ENCODE results near the gene ANKRD37. TPM values are rescaled to one million over a fixed set of nuclear protein-coding genes. Genes with fewer than 3 reads are reported as not detected.

Gene ANKRD37, protein sequence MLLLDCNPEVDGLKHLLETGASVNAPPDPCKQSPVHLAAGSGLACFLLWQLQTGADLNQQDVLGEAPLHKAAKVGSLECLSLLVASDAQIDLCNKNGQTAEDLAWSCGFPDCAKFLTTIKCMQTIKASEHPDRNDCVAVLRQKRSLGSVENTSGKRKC
- total RNA-seq: 15.6 and 22.8 TPM in 2 replicates

DNA sequence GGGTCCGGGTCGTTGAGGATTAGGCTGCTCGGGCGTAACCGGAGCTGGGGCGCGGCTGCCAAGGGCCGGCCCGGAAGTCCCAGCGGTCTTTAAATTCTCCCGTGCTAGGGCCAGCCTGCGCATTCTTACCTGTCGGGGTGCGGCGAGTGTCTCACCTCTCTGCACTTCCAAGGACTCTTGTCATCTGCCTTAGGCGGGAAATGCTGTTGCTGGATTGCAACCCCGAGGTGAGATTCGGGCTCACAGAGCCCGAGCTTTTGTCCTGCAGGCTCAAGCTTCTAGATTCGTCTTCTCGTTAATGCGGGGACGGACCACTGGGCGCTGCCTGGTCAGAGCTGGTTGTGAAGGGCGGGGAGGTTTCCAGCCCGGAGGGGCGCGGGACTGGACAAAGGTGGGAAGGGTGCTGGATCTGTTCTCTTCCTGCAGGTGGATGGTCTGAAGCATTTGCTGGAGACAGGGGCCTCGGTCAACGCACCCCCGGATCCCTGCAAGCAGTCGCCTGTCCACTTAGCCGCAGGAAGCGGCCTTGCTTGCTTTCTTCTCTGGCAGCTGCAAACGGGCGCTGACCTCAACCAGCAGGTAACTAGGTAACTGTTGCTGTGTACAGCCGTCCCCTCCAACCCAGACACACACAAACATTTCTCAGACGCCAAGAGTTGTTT lies at the start of gene ANKRD37:
TSS of gene ANKRD37 (plus strand) at position 118 of the 662 bp plus-strand sequence. CDS start at position 201, 83 bp downstream.
- DNase-seq (ENCODE audit: insufficient read length, low spot score, missing footprints): no peak
- Histone ChIP-seq H3K4me3 (ENCODE audit: insufficient read depth, low read length) (peak within 1 kb of the TSS; percentile 86), H3K9me3 (ENCODE audit: low read depth, low read length) (no peaks in the 10 kb centered on the region)

DNA sequence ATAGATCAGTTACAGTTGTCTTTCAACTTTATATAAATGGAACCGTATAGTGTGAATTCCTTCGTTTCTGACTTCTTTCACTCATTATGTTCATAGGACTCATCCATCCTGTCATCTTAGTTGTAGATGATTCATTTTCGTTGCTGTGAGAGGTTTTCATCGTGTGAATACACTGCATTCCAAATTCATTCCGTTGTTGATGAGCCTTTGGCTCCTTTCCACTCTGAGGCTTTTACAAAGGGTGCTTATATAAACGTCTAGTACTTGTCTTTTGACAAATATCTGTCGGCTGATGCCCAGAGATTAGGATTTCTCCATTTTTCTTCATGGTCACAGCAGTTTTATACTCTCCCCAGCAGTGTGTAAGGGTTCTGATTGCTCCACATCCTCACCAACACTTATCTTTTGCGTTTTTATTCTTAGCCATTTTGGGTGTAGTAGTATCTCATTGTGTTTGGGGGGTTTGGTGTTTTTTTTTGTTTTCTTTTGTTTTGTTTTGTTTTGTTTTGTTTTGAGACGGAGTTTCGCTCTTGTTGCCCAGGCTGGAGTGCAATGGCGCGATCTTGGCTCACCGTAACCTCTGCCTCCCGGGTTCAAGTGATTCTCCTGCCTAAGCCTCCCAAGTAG lies 49.6 kb upstream of the ANKRD37 start:
- Histone ChIP-seq H3K4me3 (ENCODE audit: insufficient read depth, low read length) (no peak overlapping the region), H3K27ac (ENCODE audit: low read depth, low read length) (peak overlapping the region; percentile 73), H3K4me1 (ENCODE audit: insufficient read depth, low read length) (peaks cover 23% of the 10 kb centered on the region), H3K79me2 (ENCODE audit: insufficient read depth, low read length) (no peaks in the 10 kb centered on the region), H3K27me3 (ENCODE audit: insufficient read depth, low read length) (no peaks in the 10 kb centered on the region), H3K4me2 (ENCODE audit: insufficient read depth, low read length) (no peak overlapping the region), H3K9me3 (ENCODE audit: low read depth, low read length) (no peaks in the 10 kb centered on the region), H4K20me1 (ENCODE audit: insufficient read depth, low read length) (no peaks in the 10 kb centered on the region), H2AFZ (ENCODE audit: low read length) (no peak overlapping the region), H3K36me3 (ENCODE audit: insufficient read depth, low read length) (peaks cover 44% of the 10 kb centered on the region)
- DNase-seq (ENCODE audit: insufficient read length, low spot score, missing footprints): peak; percentile 80
- TF ChIP-seq, protein P1, sequence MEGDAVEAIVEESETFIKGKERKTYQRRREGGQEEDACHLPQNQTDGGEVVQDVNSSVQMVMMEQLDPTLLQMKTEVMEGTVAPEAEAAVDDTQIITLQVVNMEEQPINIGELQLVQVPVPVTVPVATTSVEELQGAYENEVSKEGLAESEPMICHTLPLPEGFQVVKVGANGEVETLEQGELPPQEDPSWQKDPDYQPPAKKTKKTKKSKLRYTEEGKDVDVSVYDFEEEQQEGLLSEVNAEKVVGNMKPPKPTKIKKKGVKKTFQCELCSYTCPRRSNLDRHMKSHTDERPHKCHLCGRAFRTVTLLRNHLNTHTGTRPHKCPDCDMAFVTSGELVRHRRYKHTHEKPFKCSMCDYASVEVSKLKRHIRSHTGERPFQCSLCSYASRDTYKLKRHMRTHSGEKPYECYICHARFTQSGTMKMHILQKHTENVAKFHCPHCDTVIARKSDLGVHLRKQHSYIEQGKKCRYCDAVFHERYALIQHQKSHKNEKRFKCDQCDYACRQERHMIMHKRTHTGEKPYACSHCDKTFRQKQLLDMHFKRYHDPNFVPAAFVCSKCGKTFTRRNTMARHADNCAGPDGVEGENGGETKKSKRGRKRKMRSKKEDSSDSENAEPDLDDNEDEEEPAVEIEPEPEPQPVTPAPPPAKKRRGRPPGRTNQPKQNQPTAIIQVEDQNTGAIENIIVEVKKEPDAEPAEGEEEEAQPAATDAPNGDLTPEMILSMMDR (IDR thresholded peaks at IDR 0.05; ENCODE audit: extremely low read depth, low read depth, low read length): no peak

More for the DNA sequence above, at the start of gene ANKRD37:
- Histone ChIP-seq H3K27me3 (ENCODE audit: insufficient read depth, low read length) (no peaks in the 10 kb centered on the region), H2AFZ (ENCODE audit: low read length) (peak within 1 kb of the TSS; percentile 67), H3K4me2 (ENCODE audit: insufficient read depth, low read length) (peak within 1 kb of the TSS; percentile 95), H3K36me3 (ENCODE audit: insufficient read depth, low read length) (peaks cover 21% of the 10 kb centered on the region), H3K79me2 (ENCODE audit: insufficient read depth, low read length) (no peaks in the 10 kb centered on the region), H3K27ac (ENCODE audit: low read depth, low read length) (peak within 1 kb of the TSS; percentile 86), H3K4me1 (ENCODE audit: insufficient read depth, low read length) (peaks cover 9% of the 10 kb centered on the region), H4K20me1 (ENCODE audit: insufficient read depth, low read length) (no peaks in the 10 kb centered on the region)
- TF ChIP-seq, protein P1 (IDR thresholded peaks at IDR 0.05; ENCODE audit: extremely low read depth, low read depth, low read length): no peak

DNA sequence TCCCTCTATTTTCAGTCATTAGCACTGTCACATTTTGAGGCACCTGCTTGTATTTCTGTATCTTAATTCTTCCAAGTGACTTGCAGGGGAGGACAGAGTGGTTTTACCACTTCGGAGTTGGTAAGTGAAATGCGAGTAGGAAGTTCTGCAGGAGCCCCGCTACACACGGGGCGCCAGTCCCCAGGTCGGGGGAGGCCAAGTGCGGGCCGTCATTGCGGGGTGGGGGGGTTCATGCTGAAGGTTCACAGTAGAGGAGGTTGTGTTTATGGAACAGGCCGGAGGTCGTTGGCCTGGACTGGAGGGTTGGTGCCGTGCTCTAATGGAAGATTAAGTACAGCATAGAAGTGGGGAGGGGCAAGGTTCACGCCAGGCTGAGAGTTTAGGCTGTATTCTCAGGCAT lies 45.0 kb upstream of the ANKRD37 start:
- Histone ChIP-seq H3K79me2 (ENCODE audit: insufficient read depth, low read length) (no peaks in the 10 kb centered on the region), H3K9me3 (ENCODE audit: low read depth, low read length) (no peaks in the 10 kb centered on the region), H3K27me3 (ENCODE audit: insufficient read depth, low read length) (no peaks in the 10 kb centered on the region), H4K20me1 (ENCODE audit: insufficient read depth, low read length) (no peaks in the 10 kb centered on the region), H3K4me3 (ENCODE audit: insufficient read depth, low read length) (no peak overlapping the region), H2AFZ (ENCODE audit: low read length) (no peak overlapping the region), H3K36me3 (ENCODE audit: insufficient read depth, low read length) (peaks cover 58% of the 10 kb centered on the region), H3K4me2 (ENCODE audit: insufficient read depth, low read length) (no peak overlapping the region), H3K27ac (ENCODE audit: low read depth, low read length) (no peak overlapping the region), H3K4me1 (ENCODE audit: insufficient read depth, low read length) (peaks cover 6% of the 10 kb centered on the region)
- TF ChIP-seq, protein P1 (IDR thresholded peaks at IDR 0.05; ENCODE audit: extremely low read depth, low read depth, low read length): no peak
- no peak for DNase-seq (ENCODE audit: insufficient read length, low spot score, missing footprints)

DNA sequence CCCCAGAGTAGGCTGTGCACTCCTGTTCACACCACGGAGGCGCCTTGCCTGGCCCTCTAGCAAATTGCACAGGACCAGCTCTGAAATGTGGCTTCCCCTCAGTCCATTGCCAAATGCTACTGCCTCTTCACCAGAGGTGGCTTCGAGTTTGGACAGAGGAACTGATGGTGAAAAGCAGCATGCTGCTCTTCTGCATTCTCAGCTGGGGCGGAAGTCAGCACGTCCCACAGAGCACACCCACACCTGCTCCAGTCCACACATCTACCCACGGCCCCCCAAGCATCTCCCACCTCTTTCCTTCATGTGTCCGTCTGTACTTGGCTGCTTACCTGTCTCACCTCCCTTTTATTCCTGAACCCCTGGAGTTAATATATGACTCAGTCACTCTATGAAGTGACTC lies 44.4 kb upstream of the ANKRD37 start:
- no peak for DNase-seq (ENCODE audit: insufficient read length, low spot score, missing footprints)
- Histone ChIP-seq H3K79me2 (ENCODE audit: insufficient read depth, low read length) (no peaks in the 10 kb centered on the region), H3K27me3 (ENCODE audit: insufficient read depth, low read length) (no peaks in the 10 kb centered on the region), H3K4me2 (ENCODE audit: insufficient read depth, low read length) (no peak overlapping the region), H3K9me3 (ENCODE audit: low read depth, low read length) (no peaks in the 10 kb centered on the region), H4K20me1 (ENCODE audit: insufficient read depth, low read length) (no peaks in the 10 kb centered on the region), H3K36me3 (ENCODE audit: insufficient read depth, low read length) (peaks cover 58% of the 10 kb centered on the region), H3K27ac (ENCODE audit: low read depth, low read length) (no peak overlapping the region), H3K4me1 (ENCODE audit: insufficient read depth, low read length) (peaks cover 2% of the 10 kb centered on the region), H3K4me3 (ENCODE audit: insufficient read depth, low read length) (no peak overlapping the region), H2AFZ (ENCODE audit: low read length) (no peak overlapping the region)
- TF ChIP-seq, protein P1 (IDR thresholded peaks at IDR 0.05; ENCODE audit: extremely low read depth, low read depth, low read length): no peak
